ENCODE data around the gene CLSTN2. TPM values are rescaled to one million over a fixed set of nuclear protein-coding genes. Genes with fewer than 3 reads are reported as not detected.

CLSTN2 gene
- total and polyA plus RNA-seq, 2 of the 8 experiments (the other 6 are each of a cell fraction or from before 2014, with no cell fraction given) = 0.39 to 0.52 TPM

- no peak overlapping the region for H4K91ac ChIP-seq (replicated peaks; ENCODE audit: insufficient read length, low read length)
- H2BK5ac ChIP-seq (ENCODE audit: low read depth, low read length) = no peak overlapping the region
- H2BK20ac ChIP-seq (ENCODE audit: low read length) = no peak overlapping the region
- H3K4me2 ChIP-seq (ENCODE audit: insufficient read depth in 1 of 2, low read depth in 2 of 2, low read length in 2 of 2) = no peak overlapping the region
- no peak overlapping the region for H4K5ac ChIP-seq (ENCODE audit: insufficient read length, low read depth, low read length)
- H3K4me1 ChIP-seq (replicated peaks in 1 of 4; ENCODE audit: control insufficient read depth in 3 of 4, insufficient read depth in 4 of 4, low read length in 3 of 4) = no peaks in the 10 kb centered on the region; a peak in 1 of 7 replicates
- DNase-seq (ENCODE audit: low read depth in 1 of 2, low spot score in 2 of 2) (no peak), FAIRE-seq (no peak)
- no peak overlapping the region for H3K23ac ChIP-seq (ENCODE audit: insufficient read length)
- CTCF ChIA-PET (ENCODE audit: partially characterized antibody) = interaction anchor here (0.7 to 7.7 kb wide), 4 partner anchors 18 to 1192 kb away, joined by 3 to 60 read pairs (median 4); partner anchors contain the start of gene CLSTN2
- no peak overlapping the region for H2AK5ac ChIP-seq (ENCODE audit: low read depth, low read length)
- H3K18ac ChIP-seq (ENCODE audit: extremely low read depth, low read length) = no peak overlapping the region
- no peak overlapping the region for H3K9ac ChIP-seq (replicated peaks in 1 of 4; ENCODE audit: extremely low read depth in 1 of 4, low read depth in 3 of 4, low read length in 3 of 4)
- no peak overlapping the region for H3K27ac ChIP-seq (ENCODE audit: low read depth, low read length)
- no peaks in the 10 kb centered on the region for H3K9me3 ChIP-seq (ENCODE audit: insufficient read depth in 2 of 2, low read depth in 1 of 2, low read length in 1 of 2)
- no peak overlapping the region for H2BK15ac ChIP-seq (ENCODE audit: low read length)
- no peaks in the 10 kb centered on the region for H3K27me3 ChIP-seq (replicated peaks in 1 of 4; ENCODE audit: control insufficient read depth in 3 of 4, extremely low read depth in 1 of 4, insufficient read depth in 3 of 4, low read length in 3 of 4)
- no peak overlapping the region for H2BK12ac ChIP-seq (ENCODE audit: low read depth, low read length)
- no peak overlapping the region for H3K4me3 ChIP-seq (ENCODE audit: extremely low read depth in 1 of 4, insufficient read depth in 2 of 4, low read depth in 3 of 4, low read length in 4 of 4)
- no peaks in the 10 kb centered on the region for H3K79me2 ChIP-seq (ENCODE audit: control insufficient read depth in 1 of 2, insufficient read depth in 2 of 2, low read length in 2 of 2)
- H3K4ac ChIP-seq (replicated peaks; ENCODE audit: insufficient read length, low read depth, low read length) = no peak overlapping the region
- H3K23me2 ChIP-seq (ENCODE audit: low read depth, low read length) = no peaks in the 10 kb centered on the region
- H4K8ac ChIP-seq (ENCODE audit: extremely low read depth, insufficient read depth, low read length) = no peak overlapping the region
- WGBS, 2 experiments (ENCODE audit: extremely low coverage in 1 of 2, insufficient coverage in 1 of 2, insufficient read length in 1 of 2, insufficient replicate concordance in 2 of 2, low coverage in 1 of 2, low lambda C conversion rate in 2 of 2, missing lambda C conversion rate in 1 of 2) = 76% methylated on average over 3 of the region's 3 CpGs; no CpG with 5 or more reads in 1 of the 2 experiments
- POLR2A ChIA-PET (ENCODE audit: partially characterized antibody) = no interaction called here
- H4K20me1 ChIP-seq (replicated peaks in 1 of 2; ENCODE audit: control insufficient read depth in 1 of 2, insufficient read depth in 2 of 2, low read length in 2 of 2) = no peaks in the 10 kb centered on the region
- no peak overlapping the region for H3K56ac ChIP-seq (replicated peaks; ENCODE audit: insufficient read length, low read depth, low read length)
- H3K79me1 ChIP-seq (ENCODE audit: low read depth, low read length) = no peaks in the 10 kb centered on the region; the same call in 1 of the 2 replicates
- H3K36me3 ChIP-seq (ENCODE audit: control insufficient read depth in 2 of 4, insufficient read depth in 4 of 4, low read length in 3 of 4) = no peaks in the 10 kb centered on the region
- no peak overlapping the region for H2AFZ ChIP-seq (ENCODE audit: low read length)
- H2BK120ac ChIP-seq (replicated peaks; ENCODE audit: low read depth, low read length) = no peak overlapping the region
- no peak overlapping the region for H3K14ac ChIP-seq (ENCODE audit: insufficient read length)
- TF ChIP-seq KDM4A (IDR thresholded peaks at IDR 0.05; ENCODE audit: low read depth, low read length, severe bottlenecking) (no peak), TEAD4 (IDR thresholded peaks at IDR 0.05; ENCODE audit: low read depth, low read length) (no peak), CREB1 (IDR thresholded peaks at IDR 0.05) (no peak), SP1 (IDR thresholded peaks at IDR 0.05; ENCODE audit: low read depth, low read length) (no peak), RNF2 (IDR thresholded peaks at IDR 0.05; ENCODE audit: borderline replicate concordance, low read depth, low read length, missing control alignments, poor library complexity, severe bottlenecking) (no peak), CTCF (IDR thresholded peaks at IDR 0.05; ENCODE audit: control extremely low read depth in 1 of 3, insufficient read depth in 1 of 3, low read depth in 1 of 3, low read length in 3 of 3) (no peak), EGR1 (IDR thresholded peaks at IDR 0.05; ENCODE audit: borderline replicate concordance, low read depth, low read length) (no peak), BRCA1 (IDR thresholded peaks at IDR 0.05; ENCODE audit: low read depth, low read length) (no peak), EP300 (IDR thresholded peaks at IDR 0.05; ENCODE audit: borderline replicate concordance in 1 of 2, low read depth in 2 of 2, low read length in 2 of 2) (no peak), BACH1 (IDR thresholded peaks at IDR 0.05; ENCODE audit: low read length) (no peak), ASH2L (IDR thresholded peaks at IDR 0.05; ENCODE audit: low read length) (no peak), CHD1 (IDR thresholded peaks at IDR 0.05; ENCODE audit: low read depth, low read length) (no peak)
Measured at GRCh38 chr3:140053794-140054193, 118.8 kb downstream of the CLSTN2 start.

Measured in H1 (cell line).